Measurements from ENCODE around the gene NDRG4. TPM values are rescaled to one million over a fixed set of nuclear protein-coding genes. Genes with fewer than 3 reads are reported as not detected.

NDRG4 gene
- total RNA-seq, 1 donor from 2014 or later: 290 TPM

DNA sequence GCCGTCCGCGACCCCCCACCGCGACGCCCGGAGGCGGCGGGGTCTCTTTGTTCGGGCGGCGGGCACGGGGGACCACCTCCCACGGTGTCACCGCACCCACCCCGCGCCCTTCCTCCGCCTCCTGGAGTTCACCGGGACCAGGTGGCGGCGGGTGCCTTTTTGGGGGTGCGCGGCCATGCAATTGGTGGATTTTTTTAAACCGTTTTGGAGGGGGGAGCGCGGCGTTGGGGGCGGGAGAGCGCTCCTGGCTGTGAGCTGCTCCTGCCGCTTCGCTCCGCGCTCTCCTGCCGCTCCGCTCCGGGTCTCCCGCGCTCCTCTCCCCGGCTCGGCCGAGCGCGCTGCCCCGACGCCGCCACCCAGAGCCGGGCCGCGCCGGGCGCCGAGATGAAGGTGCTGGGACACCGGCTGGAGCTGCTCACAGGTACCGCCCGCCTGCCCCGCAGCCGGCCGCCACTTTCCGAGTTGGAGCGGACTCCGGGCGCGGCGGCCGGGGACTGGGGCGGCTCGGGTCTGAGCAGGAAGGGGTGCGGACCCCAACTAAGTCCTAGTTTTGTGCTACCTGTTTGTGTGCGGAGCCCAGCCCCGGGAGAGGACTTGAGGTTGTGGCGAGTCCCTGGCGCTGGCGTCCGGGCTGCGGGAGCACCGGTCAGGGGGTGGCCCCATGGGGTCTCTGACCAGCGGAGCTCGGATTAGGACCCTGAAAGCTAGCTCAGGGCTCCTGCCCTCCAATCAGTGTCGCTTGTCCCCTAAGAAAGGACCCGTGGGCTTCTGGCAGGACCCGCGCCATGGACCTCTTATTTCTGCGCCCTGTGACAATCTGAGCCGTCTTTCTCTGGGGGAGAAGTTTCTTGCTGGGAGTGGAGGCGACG is 35.7 kb upstream of the NDRG4 start:
- DNase-seq (peak; percentile 55), ATAC-seq (ENCODE audit: poor library complexity) (peak; percentile 63)
- intact Hi-C loops (cut with DNase I): no loop called here

DNA sequence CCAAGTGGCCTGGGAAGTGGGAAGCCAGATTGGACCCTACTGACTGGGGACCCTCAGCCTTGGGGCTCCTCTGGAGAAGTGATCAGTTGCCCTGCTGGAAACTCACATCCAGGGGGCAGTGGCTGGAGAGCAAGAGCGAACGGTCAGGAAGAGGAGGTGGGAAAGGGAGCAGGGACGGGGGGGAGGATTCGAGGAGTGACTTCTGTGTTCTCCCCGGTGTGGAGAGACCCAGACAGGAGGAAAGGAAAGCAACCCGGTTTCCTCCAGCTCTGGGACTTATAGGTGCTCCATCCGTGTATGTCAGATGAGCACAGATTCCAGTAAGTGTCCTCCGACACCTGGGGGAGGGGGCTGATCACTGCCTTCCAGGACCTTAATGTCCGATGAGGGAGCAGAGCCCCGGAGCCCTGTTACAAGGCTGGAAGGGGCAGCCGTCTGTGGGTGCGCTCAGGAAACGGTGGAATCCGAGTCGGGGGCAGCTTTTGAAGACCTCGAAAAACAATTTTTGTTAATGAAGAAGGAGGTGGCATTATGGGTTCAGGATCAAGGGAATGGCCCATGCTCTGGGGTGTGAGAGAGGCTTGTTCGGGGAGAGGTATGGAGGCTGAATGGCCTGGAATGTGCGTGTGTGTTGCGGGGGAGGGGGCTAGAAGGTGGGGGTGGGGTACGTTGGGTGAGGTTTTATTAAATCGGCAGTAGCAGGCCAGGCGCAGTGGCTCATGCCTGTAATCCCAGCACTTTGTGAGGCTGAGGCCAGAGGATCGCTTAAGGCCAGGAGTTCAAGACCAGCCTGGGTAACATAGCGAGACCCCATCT is 34.8 kb upstream of the NDRG4 start:
- intact Hi-C loops (cut with DNase I): no loop called here
- no peak for DNase-seq
- peak; percentile 27 for ATAC-seq (ENCODE audit: poor library complexity)

DNA sequence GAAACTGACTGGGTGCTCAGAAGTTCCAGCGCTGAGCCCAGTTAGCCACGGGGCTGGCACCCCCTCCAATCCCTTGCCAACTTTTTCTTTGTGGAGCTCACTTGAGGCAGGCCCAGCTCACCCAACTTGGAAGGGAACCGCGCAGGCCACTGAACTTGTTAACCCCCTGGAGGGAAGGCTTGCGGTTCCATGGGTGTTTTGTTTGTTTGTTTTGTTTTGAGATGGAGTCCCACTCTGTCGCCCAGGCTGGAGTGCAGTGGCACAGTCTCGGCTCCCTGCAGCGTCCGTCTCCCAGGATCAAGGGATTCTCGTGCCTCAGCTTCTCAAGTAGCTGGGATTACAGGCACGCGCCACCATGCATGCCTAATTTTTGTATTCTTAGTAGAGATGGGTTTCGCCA is 34.1 kb upstream of the NDRG4 start:
- ATAC-seq (ENCODE audit: poor library complexity) (no peak), DNase-seq (no peak)
- intact Hi-C loops (cut with DNase I): no loop called here

DNA sequence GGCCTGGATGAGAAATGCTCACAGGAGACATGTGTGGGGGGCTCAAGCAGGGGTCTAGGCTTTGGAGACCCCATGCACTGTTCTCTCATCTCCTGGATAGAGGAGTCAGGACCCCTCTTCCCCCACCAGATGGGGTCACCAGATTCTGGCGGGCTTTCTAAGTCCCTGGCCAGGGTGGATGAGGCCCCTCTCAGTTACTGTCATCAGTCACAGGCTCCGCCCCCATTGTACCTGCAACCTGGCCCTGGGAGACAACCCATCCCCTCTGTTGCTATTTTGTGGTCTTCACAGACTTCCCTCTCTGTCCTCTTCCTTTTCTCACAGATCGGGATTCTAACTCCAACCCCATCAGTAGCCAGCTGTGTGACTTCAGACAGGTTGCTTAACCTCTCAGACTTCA is 33.5 kb upstream of the NDRG4 start:
- intact Hi-C loops (cut with DNase I): no loop called here
- DNase-seq (no peak), ATAC-seq (ENCODE audit: poor library complexity) (no peak)

DNA sequence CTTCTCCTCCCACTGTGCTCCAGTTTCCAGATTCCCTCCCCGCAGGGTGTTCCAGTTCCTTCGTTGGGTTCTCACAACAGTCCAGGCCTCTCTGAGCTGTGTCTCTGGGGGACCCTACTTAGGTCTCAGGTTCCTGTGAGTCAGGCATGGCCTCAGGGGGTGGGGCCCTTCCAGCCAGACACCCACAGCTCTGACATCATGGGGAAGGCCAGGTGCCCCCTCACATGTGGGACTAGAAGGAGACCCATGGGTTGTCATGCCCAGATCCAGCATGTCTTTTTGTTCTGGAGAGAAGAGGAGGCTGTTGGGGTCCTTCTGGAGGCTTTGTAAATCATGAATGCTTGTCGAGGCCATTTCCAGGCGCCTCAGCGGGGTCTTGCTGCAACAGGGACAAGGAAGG is 32.0 kb upstream of the NDRG4 start:
- DNase-seq: no peak
- intact Hi-C loops (cut with DNase I): no loop called here
- ATAC-seq (ENCODE audit: poor library complexity): no peak

DNA sequence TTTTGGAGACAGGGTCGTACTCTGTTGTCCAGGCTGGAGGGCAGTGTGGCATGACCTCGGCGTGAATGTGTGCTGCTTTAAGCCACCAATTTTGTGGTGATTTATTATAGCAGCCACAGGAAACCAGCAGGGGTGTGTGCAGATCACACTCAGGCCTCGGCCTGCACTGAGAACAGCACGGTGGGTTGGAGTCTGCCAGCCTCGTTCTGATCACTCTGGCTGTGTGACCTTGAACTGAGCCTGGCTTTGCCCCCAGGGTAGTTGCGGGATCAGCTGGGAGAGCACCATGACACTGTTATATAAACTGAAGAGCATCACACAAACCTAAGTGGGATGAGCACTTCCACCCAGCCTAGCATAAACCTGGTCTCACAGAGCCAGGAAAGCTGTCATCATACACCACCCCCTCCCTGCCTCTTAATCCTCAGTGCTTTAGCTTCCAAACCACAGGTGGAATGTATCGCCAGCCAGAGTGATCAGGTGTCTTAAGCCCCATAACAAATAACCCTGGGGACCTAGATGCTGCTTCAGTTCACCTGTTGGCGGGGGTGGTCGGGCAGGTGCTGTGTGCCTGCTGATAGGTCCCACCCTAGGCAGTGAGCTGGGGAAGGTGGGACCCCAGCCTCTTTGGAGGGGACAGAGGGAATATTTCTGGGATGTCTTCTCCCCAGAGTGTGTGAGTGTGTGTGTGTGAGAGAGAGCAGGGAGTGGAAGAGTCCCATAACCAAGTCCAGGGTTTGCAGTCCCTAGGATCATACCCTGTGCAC is 28.6 kb upstream of the NDRG4 start:
- DNase-seq (no peak), ATAC-seq (ENCODE audit: poor library complexity) (peak; percentile 40)
- intact Hi-C loops (cut with DNase I): no loop called here

DNA sequence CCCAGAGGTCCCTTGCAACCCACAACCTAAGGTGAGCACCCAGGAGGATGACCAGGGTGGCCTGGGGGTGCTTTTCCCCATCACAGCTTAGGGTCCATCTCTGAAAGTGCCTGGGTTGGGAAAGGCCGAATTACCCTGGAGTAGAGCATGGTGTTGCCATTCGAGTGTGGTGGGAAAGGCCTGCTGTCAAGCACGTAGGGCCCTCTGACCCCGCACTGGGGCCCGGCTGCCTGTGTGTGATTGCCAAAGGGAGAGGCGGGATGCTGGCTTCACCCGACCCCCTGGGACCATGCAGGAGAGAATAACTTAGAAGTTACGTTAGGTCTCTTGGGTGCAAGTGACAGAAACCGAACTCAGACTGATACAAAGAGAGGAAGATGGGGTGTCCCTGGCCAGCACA is 27.7 kb upstream of the NDRG4 start:
- DNase-seq: no peak
- intact Hi-C loops (cut with DNase I): no loop called here

DNA sequence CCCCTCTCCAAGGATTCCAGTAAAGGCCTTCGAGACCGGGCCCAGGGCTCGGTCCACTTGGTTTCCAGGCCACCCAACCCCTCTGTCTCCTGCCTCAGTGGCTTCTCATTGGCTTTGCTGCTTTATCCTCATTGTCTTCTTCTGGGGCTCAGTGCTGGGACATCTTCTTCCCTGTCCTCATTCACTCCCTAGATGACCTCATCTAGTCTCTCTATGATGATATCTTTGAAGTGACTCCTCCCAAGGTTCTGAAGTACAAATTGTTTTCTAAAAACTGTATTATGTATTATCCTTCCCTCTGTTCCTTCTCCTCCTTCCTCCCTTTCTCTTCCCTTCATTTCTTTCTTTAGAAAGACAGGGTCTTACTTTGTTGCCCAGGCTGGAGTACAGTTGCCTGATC is 27.1 kb upstream of the NDRG4 start:
- intact Hi-C loops (cut with DNase I): no loop called here
- ATAC-seq (ENCODE audit: poor library complexity) (no peak), DNase-seq (no peak)

More for the DNA sequence above, 27.7 kb upstream of the NDRG4 start:
- ATAC-seq (ENCODE audit: poor library complexity): no peak

DNA sequence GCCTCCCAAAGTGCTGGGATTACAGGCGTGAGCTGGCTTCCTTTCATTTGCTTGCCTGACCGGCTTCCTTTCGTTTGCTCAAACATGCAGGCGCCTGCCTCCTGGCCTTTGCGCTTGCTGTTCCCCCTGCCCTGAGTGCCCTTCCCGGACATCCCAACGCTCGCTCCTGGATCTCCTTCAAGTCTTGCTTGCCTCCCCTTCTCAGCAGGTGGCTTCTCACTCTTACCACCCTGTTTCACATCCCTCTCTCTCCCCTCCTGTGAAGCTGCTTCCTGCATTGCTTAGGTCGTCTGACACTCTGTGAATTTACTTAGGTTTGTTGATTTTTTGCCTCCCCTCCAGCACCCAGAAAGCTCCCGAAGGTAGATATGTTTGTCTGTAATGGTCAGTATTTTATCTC is 25.6 kb upstream of the NDRG4 start:
- no peak for ATAC-seq (ENCODE audit: poor library complexity)
- DNase-seq: no peak
- intact Hi-C loops (cut with DNase I): no loop called here

DNA sequence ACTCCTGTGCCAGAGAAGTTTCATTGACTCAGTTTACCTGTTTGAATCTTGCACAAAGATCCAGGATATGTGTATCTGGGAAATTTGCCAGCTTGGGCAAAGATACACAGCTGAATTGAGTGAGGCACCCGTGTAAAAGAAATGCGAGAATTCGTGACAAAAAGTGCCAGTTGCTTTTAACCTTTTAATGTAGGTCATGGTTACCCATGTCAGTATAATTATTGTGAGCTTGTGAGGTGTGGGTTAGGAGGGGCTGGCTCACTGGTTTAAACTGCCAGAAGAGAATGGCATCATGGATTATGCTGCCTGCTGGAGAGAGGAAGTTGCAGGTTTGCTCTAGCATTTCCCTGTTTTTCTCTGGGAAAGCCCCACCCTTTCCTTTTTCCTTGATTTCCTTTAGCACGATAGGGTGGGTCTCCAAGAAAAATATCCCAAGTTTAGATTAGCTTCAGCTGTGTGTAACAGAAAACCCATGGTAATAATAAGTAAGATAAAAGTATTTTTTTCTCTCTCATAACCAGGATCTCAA is 24.8 kb upstream of the NDRG4 start:
- ATAC-seq (ENCODE audit: poor library complexity) (no peak), DNase-seq (no peak)
- intact Hi-C loops (cut with DNase I): no loop called here

DNA sequence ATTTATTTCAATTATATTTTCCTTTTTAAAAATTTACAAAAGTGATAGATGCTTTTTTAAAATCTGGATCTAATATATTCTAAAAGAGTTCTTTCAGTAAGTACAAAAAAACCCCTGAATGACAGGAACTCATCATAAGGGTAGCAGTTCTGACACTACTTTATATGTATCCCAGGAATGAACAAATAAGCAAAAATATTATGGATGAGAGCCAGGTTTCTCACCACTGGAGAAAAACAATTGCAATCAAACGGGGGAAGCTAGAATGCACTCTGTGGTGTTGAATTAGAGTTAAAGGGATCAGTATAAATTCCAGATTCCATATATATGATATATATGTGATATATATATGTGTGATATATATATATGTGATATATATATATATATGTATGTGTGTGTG is 23.2 kb upstream of the NDRG4 start:
- ATAC-seq (ENCODE audit: poor library complexity): no peak
- intact Hi-C loops (cut with DNase I): no loop called here
- DNase-seq: no peak

DNA sequence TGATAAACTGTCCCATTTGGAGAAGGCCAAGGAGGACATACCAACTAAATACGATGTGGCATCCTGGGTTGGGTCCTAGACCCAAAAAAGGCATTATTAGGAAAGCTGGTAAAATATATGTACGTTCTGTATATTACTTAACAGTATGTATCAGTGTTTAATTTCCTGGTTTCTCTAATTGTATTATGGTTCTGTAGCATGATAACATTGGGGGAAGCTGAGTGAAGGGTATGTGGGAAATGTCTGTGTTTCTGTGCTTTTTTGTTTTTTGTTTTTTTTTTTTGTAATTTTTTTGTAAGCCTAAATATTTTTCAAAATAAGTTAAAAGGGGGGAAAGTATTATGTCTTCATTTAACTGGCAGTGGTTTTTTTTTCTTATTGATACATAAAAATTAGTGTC is 21.5 kb upstream of the NDRG4 start:
- no peak for DNase-seq
- ATAC-seq (ENCODE audit: poor library complexity): no peak
- intact Hi-C loops (cut with DNase I): no loop called here

DNA sequence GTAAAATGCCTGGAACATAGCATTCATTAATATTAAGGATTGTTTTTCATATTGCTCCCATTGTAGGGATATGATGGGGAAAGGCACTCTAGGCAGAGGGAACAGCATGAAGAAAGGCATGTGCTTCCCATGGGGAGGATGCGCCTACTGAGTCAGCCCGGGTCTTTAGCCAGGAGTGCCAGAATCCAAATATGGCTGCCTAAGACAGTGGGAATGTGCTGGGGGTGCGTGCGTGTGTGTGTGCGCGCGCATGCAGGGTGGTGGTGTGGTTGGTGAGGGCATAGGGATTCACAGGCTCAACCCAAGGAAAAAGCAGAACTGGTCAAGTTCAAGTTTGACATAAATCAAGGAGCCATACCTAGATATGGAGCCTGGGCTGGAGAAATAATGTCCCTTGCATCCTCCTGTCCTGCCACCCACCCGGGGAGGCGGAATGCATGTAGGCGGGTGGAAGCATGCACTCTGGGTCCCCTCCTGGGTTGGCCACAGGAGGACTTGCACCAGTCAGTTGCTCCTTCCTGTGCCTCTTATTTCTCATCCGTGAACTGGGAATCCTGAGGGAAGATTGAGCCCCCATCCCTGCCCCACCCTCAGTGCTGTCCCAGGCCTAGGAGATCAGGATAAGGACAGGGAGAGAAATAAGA is 18.6 kb upstream of the NDRG4 start:
- no peak for DNase-seq
- ATAC-seq (ENCODE audit: poor library complexity): no peak

DNA sequence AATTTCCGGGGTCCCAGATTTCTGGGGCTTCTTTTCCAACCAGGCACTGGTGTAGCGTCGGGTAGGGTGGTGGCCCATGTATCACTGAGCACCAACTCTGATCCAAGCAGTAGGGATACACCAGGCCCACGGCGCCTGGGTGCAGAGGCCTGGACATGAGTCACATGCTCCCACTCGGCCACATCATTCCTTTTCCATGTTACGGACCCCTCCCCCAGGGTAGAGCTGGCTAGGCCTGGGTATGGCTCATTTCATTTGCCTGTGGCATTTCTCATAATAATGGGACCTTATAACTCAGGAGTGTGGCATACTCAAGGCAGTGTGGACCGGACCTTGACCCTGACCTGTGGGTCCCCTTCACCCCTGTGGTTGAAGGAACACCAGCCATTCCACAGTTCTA is 18.0 kb upstream of the NDRG4 start:
- no peak for ATAC-seq (ENCODE audit: poor library complexity)
- DNase-seq: no peak
- intact Hi-C loops (cut with DNase I): loop anchor here (10.0 kb wide), 1 partner anchor 67 kb away; no protein-coding TSS in a partner anchor

More for the DNA sequence above, 18.6 kb upstream of the NDRG4 start:
- intact Hi-C loops (cut with DNase I): loop anchor here (10.0 kb wide), 1 partner anchor 67 kb away; no protein-coding TSS in a partner anchor

DNA sequence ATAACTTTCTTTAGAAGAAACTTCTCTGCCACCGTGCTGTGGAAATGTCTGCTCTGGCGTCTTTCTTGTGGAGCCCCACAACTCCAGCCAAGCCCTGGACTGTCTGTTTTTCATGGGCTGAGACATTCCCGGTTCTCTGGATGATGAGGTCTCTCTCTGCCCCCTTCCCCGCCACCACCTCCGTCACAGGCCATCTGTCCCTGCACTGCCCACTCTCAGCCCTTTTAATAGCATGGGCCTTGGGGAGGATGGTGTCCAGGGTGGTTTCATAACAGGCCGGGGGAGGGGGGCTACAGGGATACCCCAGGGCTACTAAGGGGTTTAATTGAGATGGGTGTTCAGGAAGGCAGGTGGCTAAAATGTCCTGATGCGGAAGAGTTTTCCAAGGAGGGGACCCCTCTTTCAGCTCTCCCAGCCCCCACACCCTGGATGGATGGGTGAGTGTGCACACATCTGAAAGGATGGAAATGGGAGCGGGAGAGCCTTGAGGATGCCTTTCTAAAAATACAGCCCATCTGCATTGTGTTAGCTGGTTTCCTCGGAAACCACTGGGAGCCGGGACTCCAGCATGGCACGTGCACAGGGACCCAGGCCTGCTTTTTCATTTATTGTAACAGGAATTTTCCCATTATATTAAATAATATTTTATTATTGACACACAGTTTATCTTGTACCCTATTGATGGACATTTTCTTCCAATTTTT is 14.6 kb upstream of the NDRG4 start:
- ATAC-seq (ENCODE audit: poor library complexity) (peak; percentile 58), DNase-seq (no peak)
- intact Hi-C loops (cut with DNase I): loop anchor here (10.0 kb wide), 1 partner anchor 71 kb away; no protein-coding TSS in a partner anchor

DNA sequence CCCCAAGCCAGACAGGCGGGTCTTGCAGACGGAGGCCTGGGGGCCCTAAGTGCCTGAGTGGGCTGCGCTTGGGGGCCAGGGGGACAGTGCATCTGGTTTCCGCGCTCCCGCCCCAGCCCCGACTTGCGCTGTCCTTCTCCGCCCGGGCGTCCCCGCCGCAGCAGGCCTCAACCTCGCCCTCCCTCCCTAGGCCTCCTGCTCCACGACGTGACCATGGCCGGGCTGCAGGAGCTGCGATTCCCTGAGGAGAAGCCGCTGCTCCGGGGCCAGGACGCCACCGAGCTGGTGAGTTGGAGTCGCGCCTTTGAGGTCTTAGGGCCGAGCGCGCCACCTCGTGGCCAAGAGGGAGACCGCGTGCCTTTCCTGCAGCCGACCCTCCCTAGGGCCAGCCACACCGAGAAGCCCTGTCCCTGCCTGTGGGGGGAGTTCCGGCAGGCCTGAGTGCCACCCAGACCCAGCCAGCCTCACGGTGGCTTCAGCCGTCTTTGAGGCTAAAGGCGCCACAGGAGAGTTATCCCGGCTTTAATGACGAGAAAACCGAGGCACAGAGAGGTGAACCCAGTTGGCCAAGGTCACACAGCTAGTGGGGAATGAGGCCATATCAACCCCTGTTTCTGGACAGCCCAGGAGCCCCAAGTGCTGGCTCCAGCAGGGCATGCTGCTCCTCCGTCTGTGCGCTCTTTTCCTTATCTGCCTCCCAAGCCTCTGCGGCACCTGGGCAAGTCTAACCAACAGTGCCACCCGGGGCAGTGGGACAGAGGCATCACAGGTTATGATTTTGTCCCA is 12.2 kb upstream of the NDRG4 start:
- ATAC-seq (ENCODE audit: poor library complexity) (peak; percentile 84), DNase-seq (peak; percentile 92)
- intact Hi-C loops (cut with DNase I): loop anchor here (2.0 to 10.0 kb wide), 3 partner anchors 73 to 149 kb away; no protein-coding TSS in a partner anchor

DNA sequence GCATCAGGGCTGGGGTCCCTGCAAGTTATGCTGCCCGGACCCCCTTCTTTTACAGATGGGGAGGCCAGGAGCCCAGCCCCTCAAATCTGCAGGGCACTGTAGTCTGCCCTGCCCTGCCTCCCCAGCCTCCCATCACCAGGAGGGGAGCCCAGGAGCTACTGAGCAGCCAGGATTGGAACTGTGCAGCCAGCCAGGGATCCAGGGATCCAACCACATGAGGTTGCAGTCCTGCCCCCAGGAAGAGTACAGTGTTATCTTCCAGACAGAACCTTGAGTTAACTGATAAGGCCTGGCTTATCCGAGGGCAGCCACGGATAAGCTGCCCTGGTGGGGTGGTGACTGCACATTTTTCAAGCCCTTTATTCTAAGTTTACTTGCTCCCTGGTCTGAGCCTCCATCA is 11.4 kb upstream of the NDRG4 start:
- DNase-seq: no peak
- ATAC-seq (ENCODE audit: poor library complexity): no peak
- intact Hi-C loops (cut with DNase I): loop anchor here (2.0 to 10.0 kb wide), 2 partner anchors 74 to 144 kb away; no protein-coding TSS in a partner anchor

Data from Right ventricle myocardium superior (tissue), 1 donor.